NCI-H2227 (cell line): ENCODE measurements around the gene SLC16A7.
"Not testable (repeated sequence)": the region's sequence is repeated elsewhere in the genome, so short reads cannot be mapped to it uniquely, and the experiment has no call there.

Source experiments
- DNase-seq: peaks from one replicate; lab custom pipeline; 2025; ENCODE audit not compliant: unreplicated experiment; lab: John Stamatoyannopoulos, UW

Gene SLC16A7, protein sequence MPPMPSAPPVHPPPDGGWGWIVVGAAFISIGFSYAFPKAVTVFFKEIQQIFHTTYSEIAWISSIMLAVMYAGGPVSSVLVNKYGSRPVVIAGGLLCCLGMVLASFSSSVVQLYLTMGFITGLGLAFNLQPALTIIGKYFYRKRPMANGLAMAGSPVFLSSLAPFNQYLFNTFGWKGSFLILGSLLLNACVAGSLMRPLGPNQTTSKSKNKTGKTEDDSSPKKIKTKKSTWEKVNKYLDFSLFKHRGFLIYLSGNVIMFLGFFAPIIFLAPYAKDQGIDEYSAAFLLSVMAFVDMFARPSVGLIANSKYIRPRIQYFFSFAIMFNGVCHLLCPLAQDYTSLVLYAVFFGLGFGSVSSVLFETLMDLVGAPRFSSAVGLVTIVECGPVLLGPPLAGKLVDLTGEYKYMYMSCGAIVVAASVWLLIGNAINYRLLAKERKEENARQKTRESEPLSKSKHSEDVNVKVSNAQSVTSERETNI

DNA sequence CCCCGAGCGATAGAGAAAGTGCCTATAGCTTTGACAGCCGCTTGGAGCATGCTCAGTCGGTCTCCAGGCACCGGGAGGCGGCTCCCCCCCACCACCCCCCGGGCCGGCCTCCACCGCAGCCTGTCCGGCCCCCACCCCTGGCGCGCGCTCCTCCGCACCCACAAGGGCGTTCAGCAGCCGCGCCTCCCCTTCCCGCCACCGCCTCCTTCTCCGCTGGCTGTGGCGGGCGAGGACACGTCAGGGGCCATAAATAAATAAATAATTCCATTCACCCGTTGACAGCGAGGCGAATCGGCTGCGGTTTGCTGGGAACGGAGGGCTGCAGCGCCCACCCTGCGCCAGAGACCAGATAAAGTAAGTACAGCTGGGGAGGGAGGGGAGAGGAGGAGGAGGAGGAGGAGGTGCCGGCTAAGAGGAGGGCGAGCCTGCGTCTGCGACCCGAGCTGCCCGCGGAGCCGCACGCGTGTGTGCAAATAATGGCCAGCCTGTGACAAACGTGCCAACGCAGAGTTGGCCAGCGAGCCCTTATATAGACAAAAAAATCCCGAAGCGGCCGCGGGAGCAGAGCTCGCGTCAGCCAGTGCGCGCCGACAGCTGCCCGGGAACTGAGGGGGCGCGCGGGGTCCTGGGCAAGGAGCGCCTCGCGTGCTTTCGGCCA, at the start of gene SLC16A7:
TSS of gene SLC16A7 (plus strand) at position 147 of the 658 bp plus-strand sequence. CDS start 108,773 bp downstream, outside the sequence.
- peak; percentile 40 for DNase-seq

DNA sequence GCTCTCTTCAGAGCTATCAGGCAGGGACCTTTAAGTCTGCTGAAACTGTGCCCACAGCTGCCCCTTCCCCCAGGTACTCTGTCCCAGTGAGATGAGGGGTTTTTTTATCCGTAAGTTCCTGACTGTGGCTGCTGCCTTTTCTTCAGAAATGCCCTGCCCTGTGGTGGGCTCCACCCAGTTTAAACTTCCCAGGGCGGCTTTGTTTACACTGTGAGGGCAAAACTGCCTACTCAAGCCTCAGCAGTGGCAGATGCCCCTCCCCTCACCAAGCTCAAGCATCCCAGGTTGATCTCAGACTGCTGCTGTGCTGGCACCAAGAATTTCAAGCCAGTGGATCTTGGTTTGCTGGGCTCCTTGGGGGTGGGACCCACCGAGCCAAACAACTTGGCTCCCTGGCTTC, 46.9 kb upstream of the SLC16A7 start:
- no peak for DNase-seq

DNA sequence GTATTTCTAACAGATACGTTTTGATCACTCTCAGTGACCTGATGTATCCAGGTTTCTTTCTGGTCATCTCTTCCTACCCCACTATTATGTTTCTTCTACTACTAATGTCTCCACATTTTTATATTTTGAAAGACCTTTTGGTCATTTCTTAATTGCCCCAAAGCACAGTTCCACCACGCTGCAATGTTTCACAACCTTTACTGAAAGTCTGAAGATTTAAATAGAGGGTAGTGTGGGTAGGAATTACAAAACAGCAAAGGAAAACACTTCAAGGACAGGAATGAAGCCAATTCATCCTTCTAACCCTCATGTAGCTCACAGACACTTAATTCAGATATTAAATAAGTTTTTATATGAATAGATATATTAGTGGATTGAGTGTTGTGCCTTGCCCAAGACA, 36.1 kb upstream of the SLC16A7 start:
- no peak for DNase-seq

DNA sequence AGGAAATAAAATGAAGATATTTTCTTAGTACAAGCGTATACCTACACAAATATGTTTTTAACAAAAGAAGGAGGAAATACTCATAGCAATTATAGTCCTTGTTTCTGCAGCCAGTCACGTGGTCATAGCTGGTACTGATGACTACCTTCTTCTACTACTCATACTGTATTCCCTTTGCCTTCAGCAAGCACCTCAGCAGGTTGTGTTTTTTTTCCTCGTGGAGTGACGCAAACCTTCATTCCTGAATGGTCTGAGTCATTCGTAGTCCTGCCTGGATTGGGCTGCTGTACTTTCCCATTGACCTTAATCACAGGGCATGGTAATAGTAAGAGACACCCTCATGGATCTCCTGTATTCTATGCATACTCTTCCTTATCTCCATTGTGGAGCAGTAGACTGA, 25.7 kb upstream of the SLC16A7 start:
- DNase-seq = no peak

DNA sequence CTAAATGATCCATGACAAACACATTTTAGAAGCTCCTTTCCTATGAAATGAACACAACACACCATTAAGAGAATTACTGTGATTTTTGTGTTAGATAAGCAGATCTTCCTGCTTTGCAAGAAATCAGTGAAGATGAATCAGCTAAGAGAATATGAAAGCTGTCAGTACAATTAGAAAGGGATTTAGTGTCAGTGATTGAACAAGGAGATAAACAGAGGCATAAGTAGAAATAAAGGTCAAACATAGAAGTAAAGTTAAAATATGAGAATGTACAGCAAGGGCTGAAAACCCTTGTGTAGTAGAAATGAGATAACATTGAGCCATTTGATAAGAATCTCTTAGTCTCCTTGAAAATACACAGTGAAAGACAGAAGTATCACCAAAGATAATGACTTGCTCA, 21.4 kb upstream of the SLC16A7 start:
- no peak for DNase-seq

DNA sequence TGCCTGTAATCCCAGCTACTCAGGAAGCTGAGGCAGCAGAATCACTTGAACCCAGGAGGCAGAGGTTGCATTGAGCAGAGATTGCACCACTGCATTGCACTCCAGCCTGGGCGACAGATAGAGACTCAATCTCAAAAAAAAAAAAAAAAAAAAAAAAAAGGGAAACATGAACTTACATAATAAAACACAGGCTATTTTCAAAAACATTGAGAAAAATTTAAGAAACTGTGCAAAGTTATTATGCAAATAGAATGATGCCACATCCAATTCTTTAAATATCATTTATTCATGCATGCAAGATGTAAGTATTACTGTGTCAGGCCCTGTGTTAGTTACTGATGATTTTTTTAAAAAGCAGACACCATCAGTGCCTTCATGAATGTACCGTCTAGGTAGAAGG, 20.0 kb upstream of the SLC16A7 start:
- no peak for DNase-seq

DNA sequence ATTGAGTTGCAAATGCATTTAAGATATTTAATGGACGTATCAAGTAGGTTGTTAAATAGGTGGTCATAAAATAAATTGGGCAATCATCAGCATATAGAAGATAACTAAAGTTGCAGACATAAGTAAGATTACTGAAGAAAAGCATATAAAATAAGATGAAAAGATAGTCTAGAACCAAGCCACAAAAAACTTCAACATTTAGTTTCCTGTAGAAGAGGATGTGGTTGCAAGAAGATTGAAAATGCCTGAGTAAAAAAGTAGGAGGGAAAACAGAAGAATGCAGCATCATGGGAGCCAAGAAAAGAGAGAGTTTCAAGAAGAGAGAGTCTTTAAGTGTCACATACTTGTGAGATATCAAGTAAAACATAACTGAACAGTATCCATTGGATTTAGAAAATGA, 17.6 kb upstream of the SLC16A7 start:
- DNase-seq = no peak

DNA sequence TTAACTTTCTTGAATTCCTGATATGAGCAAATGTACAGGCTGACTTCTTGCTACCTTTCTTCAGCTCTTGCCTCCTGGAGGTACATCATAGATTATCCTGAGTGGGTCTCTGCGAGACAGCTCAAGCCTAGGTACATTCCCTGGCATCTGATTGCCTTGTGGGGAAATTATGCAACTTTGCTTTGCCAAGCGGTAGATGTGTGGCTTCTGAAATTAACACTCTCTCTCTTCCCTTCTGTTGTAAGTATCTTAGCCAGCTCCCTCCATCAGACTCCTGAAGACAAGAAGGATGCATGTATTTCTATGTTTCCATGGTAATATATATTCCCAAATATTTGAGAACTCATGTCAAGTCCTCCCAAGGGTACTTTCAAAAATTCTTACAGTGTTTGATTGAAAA, 16.2 kb upstream of the SLC16A7 start:
- no peak for DNase-seq

DNA sequence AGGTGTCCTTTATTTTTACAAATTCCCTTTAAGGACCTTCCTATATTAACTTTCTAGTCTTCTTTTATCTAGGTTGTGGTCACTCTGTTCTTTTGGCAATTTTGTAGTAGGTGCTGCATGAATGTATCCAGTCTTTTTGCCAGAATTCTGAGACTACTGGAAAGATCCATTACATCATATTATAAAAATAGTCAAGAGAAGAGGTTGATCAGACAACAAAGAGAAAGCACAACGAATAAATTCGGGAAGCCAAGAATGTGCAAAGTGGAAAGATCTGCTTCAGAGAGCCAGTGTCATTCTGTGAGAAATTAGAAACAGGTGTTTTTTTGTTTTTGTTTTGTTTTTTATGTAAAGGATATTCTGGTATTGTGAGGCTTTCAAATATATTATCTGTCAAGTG, 15.8 kb upstream of the SLC16A7 start:
- DNase-seq = no peak

DNA sequence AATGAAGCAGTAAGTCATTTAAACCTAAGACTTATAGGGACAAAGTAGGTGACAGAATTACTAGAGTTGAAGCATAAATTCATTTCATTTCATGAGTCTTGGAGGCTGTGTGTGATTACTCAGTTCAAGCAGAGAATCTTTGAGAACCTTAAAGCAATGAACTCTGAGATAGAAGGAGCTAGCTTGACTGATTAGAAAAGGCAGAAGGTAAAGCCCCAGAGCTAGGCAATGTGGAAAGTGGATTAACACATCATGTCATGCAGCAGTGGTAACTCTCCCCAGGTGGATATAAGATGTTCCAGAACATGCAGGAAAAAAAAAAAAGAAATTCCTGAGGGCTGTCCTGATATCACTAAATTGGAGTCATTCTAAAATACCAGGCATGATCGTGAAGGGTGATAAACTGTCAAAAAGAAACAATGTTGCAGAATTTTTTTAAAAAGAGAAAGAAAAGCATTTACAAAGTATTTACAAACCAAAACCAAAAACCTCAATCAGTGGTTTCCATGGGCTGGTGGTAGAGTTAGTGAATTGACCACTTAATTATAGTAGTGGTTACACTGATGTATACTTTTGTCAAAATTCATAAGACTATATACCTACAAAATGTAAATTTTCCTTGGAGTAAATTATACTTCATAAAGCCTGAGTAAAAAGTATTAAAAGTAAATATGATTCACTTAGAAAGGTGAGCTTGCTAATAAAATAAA, 12.7 kb upstream of the SLC16A7 start:
- DNase-seq = no peak

DNA sequence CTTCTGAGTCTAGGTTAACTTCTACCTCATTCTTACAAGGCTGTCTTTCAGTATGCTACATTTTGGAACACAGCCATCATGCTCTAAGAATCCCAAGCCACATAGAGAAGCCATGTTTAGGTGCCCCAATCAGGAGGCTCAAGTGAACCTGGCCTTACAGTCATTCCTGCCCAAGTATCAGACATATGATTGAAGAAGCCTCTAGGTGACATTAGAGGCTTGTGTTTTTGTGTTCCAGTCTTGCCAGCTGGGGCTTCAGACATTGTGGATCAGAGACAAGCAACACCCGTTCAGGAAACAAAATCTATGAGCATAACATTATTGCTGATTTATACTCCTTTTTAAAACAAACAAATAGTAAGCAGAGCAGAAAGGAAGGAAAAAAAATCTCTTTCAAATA, 8.1 kb upstream of the SLC16A7 start:
- DNase-seq = no peak

DNA sequence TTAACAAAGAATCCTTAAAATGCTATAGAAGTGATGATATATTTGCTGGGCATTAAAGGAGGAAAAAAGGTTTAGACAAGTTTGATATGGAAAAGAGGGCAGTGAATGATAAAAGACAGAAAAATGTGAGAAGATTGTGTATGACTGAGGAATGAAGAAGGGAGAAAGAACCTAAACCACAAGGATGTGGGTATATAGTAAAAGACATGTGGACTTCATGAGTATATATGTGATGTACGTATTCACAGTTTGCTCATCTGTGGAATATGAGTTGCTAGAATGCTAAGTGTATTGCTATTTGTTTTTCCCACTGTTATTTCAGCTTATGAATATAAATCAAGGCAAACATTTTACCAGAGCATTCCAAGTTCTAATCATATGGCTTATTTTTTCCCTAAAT, 2.1 kb upstream of the SLC16A7 start:
- DNase-seq = no peak

DNA sequence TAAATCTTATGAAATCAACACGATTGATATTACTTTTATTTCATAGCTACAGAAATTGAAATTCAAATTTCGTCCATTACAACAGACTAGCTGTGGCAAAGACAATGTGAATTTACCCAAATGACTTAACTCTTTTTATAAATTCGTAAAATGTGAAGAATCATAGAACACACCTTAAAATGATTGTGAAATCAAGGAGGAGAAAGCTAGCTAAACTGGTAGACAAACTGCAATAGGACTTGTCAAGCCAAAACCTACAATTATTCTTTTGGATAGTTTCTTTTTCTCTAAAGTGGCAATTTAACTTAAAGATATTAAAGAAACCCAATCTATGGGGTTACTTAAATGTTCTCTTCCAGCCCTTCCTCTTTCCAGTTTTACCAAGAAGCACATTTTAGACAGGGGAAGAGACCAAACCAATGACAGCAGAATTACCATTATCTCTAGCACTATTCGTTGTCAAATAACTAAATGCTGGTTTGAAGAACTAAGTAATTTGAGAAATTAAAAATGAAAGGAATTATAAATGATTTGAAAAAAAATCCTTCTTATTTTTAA, 807 bp upstream of the SLC16A7 start:
- DNase-seq = no peak

DNA sequence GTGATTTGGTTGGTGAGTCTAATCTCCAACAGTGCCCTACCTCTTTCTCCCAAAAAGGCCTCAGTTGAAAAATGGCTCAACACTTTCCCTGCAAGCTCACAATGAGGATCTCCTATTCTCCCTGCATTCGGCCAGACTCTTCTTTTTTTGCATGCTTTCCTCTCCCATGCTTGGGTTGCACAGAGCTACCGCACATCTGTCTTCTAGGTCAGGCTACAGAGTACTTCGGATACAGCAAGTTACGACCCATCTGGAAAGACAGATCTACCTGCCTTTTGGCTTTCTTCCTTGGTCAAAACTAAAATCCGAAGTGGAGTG, 305 bp upstream of the SLC16A7 start:
- no peak for DNase-seq

DNA sequence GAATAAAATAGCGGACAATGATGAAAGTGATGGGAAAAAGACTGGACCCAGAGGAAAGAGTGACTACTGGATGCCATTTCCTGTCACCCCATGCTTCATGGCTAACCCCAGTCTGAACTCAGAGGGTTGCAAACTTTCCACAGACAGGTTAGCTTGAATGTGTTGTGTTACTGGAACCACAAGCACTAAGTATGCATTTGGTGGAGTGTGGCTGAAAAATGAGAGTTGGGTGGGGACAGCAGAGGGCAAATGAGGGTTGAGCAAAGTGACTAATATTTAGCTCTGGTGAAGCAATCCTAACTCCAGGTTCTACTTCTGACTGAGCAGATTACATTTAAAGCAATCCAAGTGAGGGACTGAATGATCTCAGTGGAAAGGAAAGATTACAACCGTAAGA, 1.6 kb downstream of the SLC16A7 start:
- DNase-seq = no peak

DNA sequence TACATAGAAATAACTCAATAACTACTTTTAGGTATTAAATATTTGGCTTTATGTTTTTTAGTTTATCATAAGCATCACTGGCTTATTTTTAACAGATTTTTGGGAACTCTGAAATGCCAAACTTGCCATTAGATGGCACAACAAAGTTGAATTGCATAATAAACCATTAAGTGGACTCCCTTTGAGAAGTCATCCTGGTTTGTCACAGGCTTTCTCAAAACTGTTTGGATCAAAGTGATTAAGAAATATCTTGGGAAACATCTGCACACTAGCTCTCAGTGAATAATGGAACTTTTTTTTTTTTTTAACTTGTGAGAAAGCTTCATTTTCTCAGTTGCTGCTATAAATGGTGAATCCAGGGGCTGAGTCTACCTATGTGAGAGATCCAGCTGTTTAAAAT, 4.3 kb downstream of the SLC16A7 start:
- DNase-seq = no peak

DNA sequence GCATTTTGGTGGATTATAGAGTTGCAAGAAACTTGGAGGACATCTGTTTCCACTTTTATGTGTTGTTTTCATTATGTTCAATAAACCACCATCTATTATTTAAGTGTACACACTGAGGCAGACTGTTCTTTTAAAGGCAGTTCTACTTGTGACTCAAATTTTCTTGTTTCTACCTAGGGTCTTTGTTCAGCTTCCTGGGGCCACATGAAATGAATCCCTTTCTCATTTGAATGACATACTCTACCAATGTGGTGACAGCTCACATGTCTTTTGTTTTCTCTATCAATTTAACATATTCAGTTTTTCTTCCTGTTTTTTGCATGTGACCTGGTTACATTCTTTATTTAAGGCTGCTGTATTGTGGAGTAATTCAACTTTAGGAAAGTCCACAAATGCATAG, 7.9 kb downstream of the SLC16A7 start:
- DNase-seq = no peak

DNA sequence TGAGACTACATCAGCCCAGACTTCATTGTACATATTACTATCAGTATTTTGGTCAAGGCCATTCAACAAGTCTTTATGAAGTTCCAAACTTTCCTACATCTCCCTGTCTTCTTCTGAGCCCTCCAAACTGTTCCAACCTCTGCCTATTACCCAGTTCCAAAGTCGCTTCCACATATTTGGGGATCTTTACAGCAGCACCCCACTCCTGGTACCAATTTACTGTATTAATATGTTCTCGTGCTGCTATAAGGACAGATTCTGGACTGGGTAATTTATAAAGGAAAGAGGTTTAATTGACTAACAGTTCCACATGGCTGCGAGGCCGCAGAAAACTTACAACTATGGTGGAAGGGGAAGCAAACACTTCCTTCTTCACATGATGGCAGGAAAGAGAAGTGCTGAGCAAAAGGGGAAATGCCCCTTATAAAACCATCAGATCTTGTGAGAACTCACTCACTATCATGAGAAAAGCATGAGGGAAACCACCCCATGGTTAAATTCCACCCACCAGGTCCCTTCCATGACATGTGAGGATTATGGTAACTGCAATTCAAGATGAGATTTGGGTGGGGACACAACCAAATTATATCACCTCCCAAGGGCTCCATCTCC, 17.1 kb downstream of the SLC16A7 start:
- DNase-seq = not testable (repeated sequence)

DNA sequence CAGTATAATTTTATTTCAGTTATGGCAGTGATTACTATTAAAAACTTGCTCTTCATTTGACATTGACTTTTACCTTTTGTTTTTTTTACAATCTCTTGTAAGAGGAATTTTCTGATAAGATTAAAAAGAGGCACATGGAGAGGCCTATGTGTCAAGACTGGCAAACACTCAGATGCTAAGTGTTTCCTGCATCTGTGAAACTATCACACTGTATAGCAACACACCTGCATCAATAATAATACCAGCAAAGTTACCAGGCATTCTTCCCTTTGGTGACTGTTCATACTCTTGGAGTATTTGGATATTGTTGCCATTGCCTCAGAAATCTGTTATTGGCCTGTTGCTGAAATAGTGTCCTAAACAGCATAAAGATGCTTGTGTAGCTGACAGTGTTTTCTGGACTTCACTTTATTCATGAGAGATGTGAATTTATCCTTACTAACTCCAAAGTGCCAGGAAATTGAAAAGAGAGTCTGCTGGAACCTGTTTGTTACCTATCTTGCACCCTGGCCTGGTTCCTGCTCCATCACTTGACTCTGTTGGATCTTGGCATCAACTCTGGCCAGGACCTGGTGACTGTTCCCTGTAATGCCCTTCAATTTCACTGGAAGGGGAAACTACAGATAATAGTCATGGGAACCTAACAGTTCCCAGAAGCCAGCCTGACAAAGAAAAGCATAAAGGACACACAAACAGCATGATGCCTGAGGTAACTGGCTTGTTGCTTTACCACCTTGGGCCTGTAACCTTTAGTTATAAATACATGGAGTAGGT, 19.8 kb downstream of the SLC16A7 start:
- DNase-seq = no peak

DNA sequence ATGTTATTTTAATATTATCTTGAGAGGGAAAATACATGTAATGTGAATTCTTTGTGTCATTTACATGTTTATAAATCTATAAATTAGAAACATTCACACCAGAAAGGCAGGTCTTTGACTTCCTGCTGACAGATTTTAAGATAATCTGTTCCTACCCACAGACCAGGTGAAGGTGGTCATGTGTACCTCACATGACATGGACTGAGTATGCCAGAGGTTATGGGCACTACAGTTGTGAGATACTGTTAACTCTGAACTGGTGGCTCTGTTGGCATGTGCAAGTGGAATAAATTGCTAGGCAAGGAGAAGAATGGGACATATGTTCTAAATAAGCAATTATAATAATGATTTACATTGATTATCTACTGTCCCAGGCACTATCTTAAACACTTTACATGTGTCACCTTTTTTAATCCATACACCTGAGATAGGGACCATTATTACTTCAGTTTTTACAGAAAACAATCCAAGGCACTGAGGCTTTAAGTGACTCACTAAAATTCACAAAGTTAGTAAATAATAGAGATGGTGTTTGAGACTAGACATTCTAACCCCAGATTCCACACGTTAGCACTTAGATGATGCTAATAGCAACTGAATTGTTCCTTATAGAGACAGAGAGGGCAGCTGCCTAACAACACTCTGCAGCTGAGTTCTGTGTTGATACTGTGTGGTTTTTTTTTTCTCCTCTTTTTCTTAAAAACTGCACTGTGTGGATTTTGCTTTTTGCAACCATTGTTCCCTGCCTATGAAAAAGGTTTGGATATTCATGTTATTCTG, 23.8 kb downstream of the SLC16A7 start:
- no peak for DNase-seq
